Activated CD4-positive, alpha-beta T cell treated with anti-CD3 and anti-CD28 coated beads, Interleukin-2, amount 50 U/mL, for 4 hours (primary cell): ENCODE measurements around the gene RASL10A.

ENCODE experiments used
- DNase-seq, 2 experiments: peaks; one replicate each; pipeline ENCODE4 v3.0.0-alpha.2; 2020

The RASL10A gene

DNA sequence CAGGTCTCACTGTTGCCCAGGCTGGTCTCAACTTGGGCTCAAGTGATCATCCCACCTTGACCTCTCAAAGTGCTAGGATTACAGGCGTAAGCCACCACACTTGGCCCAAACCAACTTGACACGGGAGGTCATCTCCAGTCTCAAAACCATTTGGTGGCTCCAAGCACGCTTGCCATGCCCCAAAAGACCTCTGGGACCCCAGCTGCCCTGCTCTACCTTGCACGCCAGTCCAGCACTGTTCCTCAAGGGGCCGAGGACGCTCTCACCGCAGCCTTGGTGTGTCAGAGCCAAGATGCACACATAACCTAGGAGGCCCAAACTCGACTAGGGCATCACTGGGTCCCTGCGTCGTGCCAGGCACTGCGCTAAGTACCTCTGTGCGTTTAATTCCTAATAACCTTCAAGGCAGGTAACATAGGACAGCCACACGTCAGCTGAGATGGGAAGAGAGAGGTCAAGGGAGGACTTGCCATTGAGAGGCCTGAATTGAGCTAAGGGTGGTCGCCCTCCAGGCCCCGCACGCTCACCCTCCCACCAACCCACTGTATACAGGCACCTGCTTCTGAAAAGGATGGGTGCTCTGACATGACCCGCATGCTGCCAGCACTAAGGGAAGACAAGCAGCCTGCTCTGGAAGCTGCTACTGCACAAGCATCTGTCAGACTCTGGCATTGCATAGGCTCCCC, 13.6 kb downstream of the RASL10A start:
- DNase-seq: no peak

DNA sequence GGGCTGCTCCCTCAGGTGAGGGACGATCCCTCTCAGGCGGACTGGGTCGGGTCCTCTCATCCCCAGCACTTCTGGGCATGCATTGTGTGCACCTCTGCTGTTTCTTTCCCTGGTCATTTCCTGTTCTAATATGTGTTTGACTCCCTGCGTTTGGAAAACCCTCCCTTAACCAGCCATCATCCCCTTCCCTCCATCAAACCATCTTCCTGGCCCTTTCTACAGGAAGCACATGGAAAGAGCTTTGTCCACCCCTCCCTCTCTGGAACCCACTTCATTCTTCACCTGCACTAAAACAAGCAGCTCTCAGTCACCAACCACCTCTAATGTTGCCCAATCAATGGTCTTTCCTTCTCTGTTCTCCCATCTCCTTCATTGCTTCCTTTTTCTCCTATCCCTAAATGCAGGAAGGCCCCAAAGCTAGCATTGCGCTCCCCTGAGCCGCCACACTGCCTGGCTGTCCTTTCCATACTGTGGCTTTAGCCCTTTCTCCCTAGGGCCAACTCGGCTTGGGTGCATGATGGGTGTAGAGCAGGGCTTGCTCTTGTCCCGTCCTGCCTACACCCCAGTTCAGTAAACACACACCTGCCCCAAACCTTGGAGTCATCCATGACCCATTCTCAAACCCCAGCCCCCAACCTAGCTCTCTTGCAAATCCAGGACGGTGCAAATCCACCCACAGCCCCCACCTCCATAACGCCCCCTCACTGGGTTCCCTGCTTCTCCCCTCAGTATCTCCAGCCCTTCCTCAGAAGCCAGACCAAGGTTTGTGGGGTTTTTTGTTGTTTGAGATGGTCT, 14.5 kb downstream of the RASL10A start:
- DNase-seq: no peak

DNA sequence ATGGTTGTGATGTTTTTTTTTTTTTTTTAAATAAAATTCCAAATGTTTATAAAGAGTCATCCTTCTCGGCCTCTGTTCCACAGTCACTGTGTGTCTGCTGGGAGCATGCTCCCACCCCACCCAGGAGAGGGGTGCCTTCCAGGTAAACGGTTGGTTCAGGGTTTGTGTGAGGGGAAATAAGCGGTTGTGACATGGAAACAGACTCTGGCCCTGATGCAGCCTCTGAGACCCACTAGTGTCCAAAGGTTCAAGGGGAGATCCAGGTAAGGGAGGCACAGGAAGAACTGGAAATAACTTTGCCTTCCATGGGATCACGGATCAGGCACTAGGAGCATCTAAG, 15.1 kb downstream of the RASL10A start:
- no peak for DNase-seq

DNA sequence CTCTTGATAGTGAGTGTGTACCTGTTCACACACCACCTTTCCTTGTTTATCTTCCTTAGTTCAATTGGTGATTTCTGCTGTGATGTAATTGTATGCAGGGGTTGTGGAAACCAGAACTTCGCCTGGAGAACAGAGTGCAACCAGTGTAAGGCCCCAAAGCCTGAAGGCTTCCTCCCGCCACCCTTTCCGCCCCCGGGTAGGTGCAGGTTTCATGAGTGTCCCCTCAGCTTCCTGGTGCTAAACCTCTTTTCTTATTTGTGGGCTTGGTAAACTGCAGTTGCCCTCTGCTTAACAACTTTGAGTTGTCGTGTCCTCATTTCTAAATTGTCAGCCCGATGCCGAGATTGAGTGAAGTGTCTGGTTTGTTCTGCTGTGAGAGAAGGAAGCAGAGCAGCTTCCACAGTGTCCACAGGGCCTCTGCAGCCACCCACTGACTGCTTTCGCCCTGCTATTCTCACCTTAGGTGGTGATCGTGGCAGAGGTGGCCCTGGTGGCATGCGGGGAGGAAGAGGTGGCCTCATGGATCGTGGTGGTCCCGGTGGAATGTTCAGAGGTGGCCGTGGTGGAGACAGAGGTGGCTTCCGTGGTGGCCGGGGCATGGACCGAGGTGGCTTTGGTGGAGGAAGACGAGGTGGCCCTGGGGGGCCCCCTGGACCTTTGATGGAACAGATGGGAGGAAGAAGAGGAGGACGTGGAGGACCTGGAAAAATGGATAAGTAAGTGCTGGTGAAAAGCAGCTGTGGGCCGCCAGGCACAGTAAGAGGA, 16.2 kb downstream of the RASL10A start:
- no peak for DNase-seq

DNA sequence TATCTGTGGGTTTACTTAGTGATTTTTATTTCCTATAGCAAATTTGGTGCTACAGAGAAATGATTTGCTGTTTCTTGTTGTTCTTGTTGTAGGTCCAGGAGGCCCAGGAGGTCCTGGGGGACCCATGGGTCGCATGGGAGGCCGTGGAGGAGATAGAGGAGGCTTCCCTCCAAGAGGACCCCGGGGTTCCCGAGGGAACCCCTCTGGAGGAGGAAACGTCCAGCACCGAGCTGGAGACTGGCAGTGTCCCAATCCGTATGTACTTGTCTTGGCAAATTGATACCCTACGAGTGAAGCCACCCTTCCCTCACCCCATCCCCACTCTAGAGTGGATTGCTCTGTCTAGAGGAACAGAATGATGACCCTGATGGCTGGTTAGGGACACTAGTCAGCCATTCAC, 16.9 kb downstream of the RASL10A start:
- no peak for DNase-seq

DNA sequence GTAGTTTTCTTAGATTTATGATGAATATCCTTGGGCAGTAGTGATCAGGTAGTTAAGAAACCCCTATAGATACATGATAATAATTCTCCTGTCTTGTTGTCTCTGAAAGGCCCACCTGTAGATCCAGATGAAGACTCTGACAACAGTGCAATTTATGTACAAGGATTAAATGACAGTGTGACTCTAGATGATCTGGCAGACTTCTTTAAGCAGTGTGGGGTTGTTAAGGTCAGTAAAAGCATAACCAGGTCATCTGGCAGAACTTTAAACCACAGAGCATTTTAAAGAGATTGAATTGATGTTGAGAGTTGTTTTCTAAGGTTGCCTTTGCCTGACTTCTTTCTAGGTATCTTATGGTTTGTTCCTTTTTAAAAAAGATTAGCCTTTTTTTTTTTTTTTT, 23.1 kb downstream of the RASL10A start:
- DNase-seq: no peak

DNA sequence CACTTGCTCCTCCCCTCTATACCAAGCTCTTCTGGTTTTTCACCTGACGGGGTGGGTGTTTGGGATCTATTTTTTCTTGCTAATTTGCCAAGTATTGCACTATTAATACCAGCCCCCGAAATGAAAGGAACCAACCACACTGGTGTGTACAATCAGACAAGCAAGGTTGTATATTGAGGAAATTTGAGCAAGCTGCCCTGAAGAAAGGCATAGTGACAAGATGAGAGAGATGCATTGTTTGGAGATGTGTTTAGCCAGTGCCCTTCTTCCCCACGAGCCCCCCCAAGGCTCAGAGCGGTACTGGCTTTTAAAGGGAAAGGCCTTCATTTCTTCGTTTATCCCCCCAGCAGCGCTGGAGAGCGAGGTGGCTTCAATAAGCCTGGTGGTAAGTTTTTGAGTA, 24.3 kb downstream of the RASL10A start:
- DNase-seq: no peak

DNA sequence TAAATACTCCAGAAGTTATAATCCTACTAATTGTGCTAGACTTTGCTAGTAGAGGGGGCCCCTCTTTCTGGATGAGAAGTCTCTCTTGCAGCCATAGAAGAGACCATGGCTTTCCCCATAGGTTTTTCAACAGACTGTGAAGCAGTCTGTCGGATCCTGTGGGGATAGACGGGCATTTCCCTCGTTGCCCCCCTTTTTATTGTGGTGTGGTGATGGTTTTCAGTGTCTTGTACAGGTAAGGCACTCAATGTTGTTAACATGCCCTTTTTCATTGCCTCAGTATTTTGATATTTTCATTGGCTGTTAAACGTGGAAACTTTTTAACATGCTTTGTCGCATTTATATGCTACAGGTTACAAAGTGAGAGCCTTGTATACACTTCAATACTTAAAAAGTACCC, 25.4 kb downstream of the RASL10A start:
- DNase-seq: no peak

DNA sequence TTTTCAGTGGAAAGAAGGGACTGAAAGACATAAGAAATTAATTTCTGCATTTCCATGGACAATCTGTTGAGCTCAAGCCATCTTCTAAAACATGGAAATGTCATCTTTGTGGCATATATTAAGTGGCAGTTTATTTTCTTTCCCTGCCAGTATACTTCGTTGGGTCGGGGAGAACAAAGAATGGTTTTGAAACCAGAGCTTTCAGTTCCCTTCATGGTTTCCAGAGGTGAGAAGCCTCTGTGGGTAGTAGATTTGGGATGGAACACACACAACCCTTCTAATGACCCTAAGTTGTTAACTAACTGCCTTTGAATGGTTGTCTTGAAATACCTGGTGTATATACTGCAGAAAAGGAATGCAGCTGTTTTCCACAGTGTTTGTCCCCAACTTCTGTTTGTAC, 26.7 kb downstream of the RASL10A start:
- DNase-seq: no peak

DNA sequence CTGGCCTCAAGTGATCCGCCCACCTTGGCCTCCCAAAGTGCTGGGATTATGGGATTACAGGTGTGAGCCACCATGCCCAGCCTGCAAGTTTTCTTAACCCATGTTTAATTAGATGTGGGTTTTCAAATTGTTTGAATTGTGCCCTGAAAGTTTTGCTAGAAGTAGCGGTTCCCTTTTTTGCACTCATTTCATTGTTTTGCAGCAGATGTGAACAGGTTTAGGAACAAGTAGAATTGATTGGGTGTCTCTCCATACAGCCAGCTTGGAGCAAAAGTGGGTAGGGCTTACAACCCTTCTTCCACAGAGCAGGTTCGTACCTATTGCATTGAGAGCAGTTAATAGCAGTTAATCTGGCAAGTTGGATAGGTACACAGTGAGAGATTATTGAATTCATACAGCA, 31.3 kb downstream of the RASL10A start:
- DNase-seq: no peak

DNA sequence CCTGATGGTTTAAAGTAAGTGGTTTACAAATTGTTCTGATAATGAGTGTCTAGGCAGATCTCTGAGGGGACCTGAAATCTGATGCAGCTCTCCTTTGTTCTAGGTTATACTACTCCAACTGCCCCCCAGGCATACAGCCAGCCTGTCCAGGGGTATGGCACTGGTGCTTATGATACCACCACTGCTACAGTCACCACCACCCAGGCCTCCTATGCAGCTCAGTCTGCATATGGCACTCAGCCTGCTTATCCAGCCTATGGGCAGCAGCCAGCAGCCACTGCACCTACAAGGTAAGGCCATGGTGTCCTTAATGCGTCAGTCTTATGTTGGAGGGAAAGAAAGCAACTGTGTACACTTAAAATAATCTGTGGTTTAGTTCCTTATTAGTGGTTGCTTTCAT, 37.6 kb downstream of the RASL10A start:
- DNase-seq: no peak

DNA sequence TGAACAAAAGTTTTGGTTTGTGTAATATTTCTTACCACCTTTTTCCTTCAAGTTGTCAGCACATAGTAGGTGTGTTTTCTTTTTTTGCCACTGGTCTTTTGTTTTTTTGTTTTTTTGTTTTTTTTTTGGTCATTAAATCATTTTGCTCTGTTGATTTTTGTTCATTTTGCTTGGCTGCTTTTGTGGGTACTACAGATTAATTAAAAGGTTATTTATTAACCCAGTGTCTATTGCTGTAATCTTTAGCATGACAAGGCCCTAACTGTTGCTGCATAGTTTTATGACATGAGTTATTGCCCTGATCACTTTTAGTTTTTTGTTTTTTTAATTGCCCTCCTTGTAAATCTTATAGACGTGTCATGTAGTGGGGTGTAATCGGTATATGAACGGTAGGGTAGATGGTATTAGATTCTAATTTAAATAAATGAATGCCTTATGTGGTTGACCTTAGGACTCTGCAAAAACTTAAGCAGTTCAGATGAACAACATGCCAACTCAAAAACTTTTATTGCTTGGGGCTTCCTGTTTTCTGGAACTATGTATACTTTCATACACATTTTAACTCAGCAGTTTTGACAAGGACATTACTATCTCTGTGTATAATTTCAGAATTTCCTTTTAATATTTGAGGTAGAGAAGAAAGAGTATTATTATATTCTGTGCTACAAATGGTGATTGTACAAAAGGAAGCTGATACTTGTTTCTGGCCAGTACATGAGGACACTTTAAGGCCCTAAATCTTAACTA, 39.5 kb downstream of the RASL10A start:
- DNase-seq: no peak

DNA sequence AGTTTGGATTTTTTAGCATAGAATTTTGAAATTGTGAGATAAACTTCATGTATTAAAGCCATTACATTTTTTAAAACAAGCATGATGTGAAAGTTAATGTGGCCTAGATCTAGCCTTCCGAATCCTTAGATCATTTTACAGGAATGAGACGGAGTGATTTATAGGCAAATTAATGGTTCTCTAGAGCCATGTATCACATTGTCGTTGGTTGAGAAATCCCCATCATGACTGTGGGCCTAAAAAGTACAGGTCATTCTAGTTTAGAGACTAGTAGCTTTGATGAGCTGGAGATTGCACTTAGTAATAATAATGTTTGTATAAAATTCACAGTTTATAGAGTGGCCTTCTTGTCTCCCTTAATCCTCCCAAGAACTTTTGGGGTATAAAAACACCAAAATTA, 40.3 kb downstream of the RASL10A start:
- DNase-seq: no peak

DNA sequence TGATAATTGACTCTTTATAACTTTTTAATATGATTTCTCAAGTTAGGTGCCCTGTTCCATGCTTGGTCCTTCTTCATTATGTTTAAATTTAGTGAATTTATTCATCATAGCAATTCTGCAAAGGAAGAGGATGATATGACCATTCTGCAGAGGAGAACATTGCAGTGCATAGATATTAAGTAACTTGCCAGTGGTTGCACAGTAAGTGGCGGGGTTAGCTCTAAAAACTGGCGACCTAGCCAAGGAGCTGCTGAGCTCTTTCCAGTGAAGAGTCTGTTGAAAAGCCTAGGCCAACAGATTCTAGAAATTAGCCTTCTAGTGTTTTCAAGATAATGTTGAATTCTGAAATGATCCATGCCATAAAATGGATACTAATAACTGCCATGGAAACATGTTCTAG, 42.9 kb downstream of the RASL10A start:
- no peak for DNase-seq

DNA sequence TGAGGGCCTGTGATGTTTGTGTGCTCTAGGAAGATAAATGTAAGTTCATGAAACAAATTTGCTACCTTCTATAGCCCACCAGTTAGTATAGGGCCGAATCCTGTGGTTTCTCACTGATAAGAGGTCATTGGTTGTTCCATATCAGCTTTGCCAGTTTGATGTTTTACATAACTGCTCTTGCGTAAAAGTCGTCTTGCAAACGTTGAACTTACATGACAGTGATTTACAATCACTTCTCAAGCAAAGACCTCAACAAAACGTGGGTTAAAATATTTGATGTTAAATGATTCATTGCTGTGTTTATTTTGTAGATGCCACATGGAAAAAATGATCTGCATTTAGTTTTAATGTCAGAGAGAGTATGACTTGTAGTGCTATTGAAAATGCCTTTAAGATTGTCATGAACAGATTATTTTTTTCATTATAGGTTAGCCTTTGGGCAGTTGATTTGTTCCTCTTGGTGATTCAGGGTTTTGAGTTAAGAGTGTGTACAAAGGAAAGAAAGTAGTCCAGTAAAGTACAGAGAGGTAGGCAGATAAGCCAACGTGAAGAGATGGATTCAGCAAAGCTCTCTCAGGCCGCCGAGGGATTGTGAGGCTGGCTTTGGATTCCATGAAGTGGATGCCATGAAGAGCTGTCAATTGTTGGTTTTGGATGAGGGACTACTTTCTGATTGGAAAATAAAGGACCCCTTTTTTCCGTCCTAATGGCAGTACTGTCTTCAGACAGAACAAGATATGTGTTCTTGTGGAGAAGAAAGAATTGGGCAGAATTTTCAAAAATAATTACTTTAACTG, 44.8 kb downstream of the RASL10A start:
- no peak for DNase-seq

DNA sequence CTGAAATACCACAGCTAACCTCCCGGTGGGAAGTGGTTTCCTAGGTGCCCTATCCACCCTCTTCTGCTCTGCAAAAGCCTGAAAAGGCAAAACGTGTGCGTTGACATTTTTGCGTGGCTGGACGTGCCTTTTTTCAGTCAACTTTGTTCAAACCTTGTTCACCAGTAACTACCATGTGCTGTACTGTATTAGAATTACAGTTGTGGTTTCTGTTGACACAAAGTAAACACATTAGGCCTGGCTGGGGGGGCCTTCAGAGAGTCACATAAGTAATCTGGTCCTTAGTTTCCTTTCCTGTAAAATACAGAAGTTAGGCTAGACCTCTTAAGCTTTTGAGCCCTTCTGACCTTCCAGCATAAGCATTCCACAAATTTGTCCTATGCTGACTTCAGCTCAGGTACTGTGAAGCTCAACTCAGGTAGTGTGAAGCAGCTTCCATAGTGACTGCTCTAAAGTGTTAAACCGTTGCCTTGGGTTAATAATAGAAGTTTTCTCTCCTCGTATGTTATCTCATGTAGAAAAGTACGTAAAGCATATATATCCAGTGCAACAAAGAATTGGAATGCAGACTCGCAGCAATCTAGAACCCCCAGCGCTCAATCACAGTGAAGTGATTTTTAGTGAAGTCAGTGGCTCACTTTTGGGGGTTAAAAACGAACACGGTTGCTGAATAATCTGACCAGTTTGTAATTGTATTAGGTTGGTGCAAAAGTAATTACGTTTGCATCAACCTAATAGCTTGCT, 45.6 kb downstream of the RASL10A start:
- no peak for DNase-seq

DNA sequence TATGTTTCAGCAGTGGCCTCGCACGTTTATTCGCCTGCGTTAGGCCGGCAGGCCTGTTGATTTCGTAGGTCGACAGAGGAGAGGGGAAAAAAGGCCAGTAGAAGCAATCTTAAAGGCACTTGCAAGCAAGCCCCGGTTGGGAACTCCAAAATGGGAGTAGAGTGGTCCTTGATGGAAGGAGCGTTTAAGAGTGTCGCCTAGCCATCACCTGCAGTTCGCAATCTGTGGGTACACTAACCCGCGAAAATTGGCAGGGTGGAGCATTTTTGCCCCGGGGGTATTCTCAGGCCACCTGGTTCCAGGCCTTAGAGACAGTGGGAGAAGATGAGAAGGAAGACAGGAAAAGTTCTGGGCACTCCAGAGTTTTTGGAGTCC, 46.3 kb downstream of the RASL10A start:
- no peak for DNase-seq

DNA sequence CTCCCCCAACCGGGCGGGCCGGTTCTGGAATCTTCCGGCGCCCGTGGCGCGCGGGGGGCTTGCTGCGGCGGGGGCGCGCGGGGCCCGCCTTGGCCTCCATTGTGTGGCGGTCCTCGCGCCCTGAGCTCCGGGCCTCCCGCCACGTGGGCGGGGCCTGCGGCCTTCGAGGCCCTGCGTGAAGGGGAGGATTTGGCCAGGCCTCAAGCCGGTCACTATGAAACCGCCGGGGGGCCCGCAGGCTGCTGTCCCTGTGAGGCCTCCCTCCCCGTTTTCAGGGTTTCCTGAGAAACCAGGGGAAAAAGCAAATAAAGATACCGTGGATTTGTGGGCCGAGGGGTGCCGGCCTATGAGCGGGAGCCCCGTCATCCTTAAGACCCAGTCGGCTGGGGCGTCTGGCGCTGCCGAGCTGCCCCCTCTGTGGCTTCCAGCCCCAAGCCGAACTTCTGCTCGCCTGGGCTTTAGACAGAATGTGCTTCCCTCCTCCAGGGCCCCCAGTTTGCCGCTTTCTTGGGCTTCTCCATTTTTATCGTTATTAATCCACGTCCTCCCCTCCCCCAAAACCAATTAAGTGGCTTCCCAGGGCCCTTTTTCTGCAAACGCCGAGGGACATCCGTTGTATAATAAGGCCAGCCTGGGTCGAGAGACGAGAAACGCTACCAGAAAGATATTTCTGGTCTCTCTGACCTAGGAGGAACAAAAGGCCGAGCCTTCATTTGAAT, 46.8 kb downstream of the RASL10A start:
- peak; percentile 14 to 25 for DNase-seq

DNA sequence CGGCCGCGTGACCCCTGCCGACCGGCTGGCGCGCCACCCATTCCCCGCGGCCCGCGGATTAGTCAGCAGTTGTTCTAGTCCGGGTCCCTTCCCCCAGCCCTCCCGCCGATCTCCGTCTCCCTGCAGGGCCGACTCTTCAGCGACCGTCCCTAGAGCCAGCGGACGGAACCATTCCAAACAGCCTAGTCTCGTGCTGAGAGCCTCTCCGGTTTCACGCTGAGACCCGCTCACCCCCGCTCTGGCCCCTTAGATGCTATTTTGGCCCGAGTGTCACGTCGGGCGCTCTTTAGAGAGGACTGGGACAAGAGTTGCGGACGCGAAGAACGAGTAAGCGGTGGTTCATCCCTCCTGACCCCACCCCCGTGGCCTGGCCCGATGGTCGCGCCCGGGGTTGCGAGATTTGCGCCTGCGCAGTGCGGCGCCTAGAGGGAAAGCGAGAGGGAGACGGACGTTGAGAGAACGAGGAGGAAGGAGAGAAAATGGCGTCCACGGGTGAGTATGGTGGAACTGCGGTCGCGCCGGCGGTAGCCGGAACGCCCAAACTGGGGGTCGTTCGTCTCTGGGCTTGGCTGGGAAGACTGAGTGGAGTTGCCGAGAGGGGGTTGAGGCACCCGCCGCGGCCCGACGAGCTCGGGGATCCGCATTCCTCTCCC, 47.5 kb downstream of the RASL10A start, which contains the start of the genes EWSR1 and RHBDD3:
Gene EWSR1 (plus strand): TSS at position 411 of the 653 bp plus-strand sequence. CDS start 69 bp downstream, at position 480.
Gene RHBDD3 (minus strand): TSS at position 124 of the 653 bp plus-strand sequence. CDS start 2,355 bp downstream, outside the sequence.
- DNase-seq: peak; percentile 93

DNA sequence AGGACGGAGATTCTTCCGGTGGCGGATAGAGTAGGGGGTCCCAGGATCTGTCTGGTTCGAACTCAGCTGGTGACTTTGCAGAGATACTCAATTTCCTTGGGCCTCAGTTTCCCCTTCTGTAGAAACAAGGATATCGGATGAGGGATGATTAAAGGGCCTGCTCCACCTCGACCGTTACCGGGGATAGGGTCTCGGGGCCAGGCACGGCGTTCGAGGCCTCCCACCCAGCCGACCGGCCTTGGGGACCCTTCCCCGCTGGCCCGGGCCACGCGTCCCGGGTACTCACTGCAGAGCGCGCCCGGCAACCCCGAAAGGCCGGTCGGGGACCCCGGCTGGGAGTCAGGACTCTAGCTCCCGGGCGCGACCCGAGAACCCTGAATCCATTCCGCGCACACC, 48.0 kb downstream of the RASL10A start:
- no peak for DNase-seq
